Measurements from ENCODE around the gene CMTM4.

Gene CMTM4

DNA sequence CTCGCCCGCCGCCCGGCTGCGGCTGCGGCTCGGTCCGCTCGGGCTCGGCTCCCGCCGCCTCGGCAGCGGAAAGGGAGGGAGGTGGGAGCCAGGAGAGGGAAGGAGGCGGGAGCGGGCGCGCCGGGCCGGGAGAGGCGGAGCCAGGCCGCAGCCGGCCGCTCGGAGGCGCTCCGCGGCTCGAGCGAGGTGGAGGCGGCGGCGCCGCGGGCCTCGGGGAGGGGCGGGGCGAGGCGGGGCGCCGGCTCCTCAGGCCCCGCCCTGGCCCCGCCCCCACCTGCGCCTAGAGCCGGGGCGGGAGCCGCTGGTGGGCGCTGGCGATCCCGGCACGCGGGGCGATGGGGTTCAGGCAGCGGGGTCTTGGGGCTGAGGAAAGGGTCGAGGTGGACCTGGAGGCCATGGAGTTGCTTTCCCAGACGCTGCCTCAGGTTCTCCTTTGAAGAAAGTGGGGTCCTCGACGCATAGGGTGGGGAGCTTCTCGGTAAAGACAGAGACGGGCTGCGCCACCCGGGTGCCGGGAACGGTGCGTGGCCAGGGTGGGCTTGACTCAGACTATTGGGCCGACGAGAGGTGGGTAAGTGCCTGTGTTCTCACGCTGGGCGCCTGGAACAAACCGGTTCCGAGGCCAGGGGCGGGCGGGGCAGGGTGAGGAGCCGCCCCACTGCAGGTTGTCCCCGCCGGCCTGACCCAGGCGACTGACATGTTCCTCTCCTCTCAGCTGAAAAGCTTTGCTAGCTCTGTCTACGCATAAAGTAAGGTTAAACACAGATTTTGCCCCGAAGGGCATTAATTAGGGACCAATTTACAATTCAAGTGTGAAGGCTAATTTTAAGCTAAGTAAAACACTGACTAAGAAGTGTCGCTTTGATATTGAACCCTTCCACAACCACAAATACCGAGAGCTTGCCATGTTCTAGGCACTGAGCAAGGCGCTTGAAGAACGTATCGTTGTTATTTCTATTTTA is at the start of gene CMTM4:
Gene CMTM4 (minus strand): TSS at position 75 of the 962 bp plus-strand sequence. CDS start 218 bp downstream, outside the sequence.
- peak; percentile 64 for DNase-seq

DNA sequence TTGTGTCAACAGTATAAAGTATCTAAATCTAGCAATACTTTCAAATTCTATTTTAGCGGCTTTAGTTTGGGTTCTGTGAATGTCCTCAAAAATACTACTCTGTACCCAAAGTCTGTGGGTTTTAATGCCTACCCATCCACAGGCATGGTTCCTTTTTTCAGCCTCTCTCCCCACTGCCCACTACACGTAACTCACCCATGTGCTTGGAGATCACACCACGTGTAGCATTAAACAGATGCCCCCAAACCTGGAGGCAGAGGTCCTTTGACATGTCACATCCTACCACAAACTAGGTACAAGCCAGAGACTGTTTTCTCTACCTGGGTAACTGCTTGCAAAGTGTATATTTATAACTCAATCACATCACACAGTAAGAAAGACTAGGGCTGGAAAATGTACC is 49.5 kb upstream of the CMTM4 start:
- no peak for DNase-seq

DNA sequence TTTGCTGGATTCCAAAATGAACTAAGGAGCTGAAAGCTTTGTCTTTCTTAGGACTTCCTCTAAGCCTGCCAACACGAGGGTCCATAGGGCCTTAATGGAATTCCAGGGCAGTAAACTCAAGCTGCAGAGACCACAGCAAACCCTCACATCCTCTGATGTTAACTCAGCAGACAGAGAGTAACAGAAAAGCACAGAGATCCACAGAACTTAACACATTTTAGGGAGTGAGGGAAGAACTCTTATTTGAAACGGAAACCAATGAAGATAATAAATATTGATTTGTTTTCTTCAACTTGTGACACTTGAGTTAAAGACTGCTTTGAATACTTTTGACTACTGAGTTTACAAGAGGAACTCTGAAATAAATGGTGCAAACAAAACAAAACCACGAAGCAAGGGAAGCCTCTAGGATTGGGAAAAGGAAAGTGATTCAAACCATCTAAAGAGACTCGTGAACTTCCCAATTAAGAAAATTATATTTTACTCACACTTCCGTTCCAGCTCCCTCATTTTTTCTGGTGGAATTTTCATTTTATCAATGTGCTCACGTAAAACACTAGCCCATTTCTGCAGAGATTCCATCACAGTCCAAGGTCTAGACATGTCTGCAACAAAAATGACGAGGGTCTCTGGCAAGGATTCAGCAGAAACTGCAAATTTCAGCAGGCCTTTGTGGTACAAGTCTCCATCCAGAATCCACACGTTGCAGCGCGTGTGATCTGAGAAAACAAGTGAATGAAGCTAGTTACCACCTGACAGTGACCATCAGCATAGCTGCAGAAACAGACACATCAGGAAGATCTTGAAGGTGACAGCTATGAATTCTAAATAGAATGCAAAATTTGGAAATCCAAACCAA is 45.6 kb upstream of the CMTM4 start:
- no peak for DNase-seq

DNA sequence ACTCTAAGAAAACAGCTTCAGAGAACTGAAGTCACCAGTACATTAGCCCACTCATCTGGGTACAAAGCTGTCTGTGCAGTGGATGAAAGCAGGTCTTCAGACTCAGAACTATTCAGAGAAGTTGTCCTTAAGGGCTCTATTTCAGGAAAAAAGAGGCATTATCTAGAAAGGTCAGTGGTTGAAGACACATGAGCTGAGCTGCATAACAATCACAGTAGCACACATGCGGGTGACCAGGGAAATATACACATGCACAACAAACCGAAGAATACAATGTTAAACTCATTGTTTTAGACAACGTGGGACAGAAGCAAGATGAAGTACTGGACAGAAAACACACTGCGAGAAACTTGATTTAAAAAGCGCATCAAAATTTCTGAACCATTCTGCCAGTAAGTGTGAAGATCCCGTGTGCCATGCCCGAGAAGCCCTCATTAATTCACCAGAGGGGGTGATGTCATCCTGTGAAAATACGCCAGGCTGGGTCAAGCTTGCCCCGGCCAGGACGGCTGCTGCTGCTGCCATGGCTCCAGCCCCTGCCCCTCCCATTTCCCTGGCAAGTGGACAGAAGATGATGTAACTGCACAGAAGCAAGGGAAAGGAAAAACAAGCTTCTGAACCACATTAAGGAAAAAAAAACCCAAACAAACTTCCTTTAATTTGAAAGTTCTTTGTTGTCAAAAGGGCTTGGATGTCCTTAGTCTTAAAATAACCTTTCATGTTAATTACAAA is 44.8 kb upstream of the CMTM4 start:
- DNase-seq: no peak

DNA sequence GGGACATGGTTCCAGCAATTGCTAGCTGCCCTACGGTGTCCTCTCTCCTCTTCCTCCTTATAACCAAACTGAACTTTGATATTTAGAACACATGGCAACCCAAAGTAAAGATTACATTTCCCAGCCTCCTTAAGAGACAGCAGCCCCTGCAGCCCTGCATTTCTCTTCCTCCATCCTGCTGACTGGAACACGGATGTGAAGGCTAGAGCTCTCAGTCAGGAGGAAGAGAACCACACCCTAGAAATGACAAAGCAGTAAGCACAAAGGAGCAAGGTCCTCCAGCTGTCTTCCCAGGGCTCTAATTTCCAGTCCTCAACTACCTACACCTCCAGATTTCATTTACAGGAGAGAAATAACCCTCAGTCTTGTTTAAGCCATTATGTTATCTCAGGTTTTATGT is 44.0 kb upstream of the CMTM4 start:
- DNase-seq: no peak

DNA sequence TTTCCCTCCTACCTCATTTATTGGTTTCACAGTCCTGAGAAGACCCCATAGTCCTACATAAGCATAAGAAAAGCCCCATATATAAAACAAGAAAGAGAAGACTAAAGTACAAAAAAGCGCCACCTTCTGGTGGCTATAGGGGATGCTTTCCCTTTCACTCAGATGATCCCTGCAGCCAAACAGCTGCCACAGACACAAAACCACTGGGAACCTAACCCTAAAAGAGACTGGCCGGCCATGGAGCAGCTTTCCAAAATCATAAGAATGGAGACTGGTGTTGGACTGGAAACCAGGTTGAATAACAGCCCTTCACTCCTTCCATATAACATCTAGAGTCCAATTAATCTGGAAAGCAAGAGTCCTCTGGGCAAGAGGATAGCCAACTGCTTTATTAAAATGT is 43.5 kb upstream of the CMTM4 start:
- DNase-seq: no peak

DNA sequence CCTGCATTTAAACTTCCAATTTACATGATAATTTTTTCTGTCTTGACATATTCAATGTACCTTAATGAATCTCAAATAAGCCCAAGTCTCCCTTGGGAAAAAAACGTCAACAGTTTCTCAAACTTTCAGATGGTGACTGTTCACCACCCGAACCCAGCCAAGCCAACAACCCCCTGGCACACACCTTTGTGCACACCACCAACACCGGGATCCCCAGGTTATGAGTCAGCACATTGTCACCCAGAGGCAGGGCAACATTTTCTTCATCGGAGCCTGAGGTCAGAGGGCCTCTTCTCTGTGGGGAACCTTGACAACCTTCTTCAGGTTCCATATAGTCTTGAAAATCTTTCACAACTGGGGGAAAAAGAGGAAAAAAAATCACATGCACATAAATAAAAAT is 39.3 kb upstream of the CMTM4 start:
- DNase-seq: no peak

DNA sequence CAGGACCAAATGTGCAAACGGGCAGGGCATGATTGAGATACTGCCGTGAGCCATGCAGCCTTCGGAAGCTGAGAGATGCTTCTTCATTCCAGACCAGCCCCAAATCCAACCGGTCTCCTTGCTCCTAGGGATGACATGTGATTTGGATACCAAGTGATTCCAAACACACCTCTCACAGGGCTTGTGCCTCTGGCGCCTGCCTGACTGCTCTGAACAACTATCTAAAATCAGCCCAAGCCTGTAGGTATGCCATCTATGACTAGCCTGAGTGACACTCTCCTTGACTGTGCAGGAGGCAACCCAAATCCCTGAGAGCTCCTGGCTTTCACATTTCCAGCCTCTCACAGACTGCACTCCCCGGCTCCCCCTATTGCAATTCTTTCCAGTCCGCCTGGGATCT is 34.6 kb upstream of the CMTM4 start:
- no peak for DNase-seq

DNA sequence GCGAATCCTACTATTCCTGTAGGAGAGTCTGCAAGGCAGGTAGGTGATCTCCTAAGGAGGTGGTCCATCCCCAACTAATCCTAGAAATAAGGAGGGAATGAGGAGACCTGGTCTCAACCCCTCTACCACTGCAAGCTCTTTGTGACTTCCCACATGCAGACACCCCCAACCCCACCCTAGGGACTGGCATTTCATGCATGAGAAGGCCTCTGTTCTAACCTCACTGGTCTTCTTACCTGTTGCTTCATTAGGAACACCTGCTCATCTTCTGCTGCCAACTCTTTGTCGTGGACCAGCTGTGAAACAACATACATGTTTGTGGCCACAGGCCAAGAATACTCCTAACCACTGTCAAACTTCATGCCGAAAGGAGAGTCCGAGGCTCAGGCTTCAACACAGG is 32.3 kb upstream of the CMTM4 start:
- DNase-seq: no peak

DNA sequence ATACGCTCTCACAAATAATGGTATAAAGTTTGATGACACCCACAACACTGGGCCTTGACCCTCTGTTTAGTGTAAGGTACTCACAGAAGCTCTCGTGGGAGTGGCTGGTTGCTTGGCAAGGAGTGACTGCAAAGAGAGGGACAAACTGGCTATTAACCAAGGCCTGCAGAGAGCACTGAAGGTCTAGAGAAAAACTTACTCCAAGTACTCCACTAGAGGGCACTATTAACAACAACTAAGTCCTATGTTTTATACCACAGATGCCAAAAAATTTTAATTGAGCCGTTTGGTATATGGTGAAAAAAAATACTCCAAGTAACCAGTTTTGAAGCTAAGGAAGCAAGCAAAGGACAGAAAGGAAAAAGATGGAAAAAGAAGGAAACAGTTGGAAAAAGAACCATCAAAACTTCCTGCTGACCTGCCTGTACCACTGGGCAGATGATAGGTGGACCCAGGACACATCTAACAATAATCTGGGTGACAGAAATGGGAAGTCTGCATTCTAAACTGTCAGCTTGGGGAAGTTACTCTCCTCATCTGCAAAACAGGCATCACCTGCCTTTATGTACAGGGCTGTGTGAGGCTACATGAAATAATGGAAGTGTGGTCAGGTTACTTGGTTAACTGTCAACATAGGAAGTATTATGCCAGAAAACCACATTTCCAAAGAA is 31.7 kb upstream of the CMTM4 start:
- DNase-seq: no peak

DNA sequence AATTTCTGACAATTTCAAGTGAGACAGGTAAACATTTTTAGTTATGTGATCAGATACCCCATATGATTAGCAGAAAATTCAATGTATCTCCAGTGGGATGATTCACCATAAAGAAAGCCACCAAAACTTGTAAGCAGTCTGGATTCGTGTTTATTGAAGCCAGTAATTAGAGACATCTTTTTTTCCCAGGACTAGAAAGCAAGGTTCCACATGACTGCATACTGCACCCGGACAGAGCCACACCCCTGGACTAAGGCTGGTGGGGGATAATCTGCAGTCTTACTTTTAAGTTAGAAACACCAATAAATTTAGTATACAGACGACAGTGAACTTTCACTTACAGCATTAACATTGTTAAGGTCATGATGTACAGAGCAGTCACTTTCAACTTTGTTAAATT is 24.2 kb upstream of the CMTM4 start:
- no peak for DNase-seq

DNA sequence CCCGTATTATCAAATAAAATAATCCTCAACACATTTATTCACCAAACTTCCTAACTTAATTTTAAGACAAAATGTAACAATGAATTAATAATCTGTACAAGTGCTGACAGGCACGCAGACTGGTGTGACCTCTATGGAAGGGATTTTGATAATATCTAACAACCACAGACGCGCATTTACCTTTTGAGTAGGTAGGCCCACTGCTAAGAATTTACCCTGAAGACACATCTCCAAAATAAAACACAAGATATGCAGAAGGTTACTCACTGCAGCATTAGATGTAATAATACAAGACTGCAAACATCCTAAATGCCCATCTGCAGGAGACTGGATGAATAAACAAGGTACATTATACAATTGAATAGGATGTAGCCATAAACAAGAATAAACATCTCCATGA is 22.7 kb upstream of the CMTM4 start:
- DNase-seq: no peak

DNA sequence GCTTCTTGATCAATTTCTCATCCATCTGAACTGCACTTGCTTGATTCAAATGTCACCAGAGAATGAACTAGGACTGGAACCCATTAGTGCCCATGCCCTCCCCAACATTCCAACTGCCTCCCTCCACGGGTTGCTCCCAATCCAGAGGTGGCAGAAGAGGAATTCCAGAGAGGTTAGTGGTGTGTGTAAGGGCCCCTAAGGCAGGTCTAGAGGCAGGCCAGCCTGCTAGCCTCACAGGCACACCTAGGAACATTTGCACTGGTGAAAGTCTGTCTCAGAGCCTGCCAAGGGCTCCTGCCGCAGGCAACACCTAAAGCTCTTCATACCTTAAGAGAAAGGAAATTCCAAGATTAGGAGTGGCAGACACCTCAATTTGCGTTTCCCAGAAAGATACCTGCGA is 21.2 kb upstream of the CMTM4 start:
- DNase-seq: no peak

DNA sequence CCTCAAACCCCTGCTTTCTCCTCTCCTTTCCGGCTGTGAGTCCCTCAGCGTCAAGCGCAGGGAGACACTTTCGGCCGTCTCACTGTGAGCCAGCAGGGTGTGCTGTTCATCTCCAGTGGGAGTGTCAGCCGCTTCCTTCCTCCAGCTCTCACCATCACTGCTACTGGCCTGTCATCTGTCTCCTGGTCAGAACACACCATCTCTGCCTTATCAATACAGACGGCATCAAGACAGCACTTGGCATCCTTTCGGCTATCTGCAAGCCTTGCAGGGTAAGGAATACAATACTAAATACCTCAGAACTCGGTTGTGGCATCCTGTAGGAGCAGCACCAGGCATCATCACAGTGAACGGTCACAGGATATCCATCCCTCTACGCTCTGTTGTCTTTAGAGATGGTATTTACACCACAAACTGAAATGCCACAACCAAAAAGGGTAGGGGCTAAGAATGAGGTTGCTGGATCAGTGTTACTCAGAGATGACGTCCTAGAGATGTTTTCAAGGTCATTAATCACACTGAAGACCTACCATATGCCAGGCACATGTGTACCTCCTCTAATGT is 20.7 kb upstream of the CMTM4 start:
- DNase-seq: no peak

DNA sequence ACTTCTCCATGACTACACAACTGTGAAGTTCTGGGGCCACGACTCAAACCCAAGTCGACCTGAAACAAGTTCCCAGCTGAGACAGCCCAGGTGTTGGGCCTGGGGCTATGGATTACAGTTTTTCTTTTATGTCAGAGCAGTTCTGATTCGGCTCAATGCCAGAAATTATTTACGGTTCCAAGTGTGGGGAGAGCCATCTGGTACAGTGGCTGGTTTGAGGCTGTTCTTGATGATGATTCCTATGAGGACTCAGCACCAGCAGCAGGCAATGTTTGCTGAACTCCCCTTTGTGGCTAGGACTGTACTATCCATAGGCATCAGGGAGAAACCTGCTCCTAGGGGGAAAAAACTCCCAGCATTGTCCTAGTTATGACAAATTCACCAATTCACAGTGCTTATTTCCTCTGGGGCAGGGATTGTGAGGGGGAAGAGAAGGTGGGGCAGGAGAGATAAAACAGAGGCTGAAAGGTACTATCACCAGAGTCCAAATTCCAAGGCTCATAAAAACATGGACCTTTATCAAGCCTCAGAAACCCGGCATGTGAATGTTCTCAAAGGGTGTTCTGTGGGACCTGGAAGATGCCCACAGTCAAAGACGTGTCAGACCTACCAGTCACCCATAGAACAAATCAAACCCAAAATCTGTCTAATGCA is 18.2 kb upstream of the CMTM4 start:
- DNase-seq: no peak

DNA sequence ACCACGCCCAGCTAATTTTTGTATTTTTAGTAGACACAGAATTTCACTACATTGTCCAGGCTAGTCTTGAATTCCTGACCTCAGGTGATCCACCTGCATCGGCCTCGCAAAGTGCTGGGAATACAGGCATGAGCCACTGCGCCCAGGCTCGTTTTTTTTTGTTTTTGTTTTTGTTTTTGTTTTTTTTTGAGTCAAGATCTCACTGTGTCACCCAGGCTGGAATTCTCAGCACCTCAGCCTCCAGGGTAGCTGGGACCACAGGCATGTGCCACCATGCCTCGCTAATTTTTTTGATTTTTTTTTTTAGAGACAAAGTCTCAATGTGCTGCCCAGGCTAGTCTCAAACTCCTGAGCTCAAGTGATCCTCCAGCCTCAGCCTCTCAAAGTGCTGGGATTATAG is 17.5 kb upstream of the CMTM4 start:
- no peak for DNase-seq

DNA sequence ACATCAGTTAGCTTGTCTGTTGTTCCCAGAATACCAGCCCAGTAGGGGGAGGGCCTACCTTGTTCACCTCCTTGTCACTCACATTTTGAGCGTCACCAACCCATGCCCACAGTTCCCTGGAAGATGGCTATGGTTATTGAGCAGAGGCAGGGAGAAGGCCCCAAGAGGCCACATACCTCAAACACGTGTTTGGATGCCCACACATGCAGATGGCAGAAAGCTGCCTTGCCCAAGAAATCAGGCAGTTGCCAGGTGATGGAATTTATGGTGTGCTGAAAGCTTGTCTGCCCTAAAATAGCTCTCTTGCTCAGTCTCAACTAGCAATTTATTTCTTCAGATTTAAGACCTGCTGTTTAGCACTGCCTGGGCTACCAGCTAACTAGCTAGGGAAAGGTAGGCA is 16.5 kb upstream of the CMTM4 start:
- no peak for DNase-seq

DNA sequence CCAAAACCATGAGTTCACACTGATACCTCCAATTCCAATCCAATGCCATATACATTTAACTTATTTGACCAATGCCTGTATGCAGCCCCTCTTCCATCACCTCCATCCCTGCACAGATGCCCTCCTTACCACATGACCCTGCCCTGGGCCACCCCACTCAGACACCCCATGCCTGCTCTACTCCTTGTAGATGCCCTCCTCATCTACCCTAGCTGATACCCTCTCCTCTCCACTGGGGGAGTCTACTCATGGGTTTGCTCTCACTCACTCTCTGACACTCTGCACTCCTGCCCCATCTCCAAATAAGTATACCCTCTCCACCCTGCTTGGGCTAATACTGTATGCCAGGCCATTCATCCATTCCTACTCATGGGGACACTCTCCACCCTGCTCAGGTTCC is 16.0 kb upstream of the CMTM4 start:
- DNase-seq: no peak

DNA sequence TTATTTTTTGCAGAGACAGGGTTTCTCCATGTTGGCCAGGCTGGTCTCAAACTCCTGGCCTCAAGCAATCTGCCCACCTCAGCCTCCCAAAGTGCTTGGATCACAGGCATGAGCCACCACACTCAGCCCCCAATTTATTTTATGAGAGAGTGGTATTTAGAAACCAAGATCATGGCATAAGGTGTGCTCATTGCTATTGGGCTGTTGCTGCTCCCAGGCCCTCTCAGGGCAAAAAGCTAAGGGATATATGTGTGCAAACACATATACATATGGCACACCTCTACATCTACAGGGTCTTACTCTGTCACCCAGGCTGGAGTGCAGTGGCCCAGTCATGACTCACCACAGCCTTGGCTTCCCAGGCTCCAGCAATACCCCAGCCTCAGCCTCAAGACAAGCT is 15.0 kb upstream of the CMTM4 start:
- DNase-seq: no peak

DNA sequence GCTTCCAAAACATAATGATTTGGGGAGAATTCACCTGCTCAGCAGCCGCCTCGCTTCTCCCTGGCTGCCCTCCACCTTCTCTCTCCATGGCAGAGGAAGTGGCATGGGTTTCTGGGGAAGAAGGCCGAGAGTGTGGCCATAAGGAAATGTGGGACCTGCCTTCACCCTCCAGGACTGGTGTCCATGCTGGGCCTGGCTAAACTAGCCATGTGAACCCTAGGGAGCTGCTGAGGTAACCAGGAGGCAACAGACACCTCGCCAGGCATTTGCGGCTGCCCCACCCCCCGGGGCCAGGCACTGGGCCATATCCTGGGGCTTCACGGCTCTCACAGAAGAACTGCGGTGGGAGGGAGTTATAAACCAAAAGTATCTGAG is 9.9 kb upstream of the CMTM4 start:
- DNase-seq: no peak

DNA sequence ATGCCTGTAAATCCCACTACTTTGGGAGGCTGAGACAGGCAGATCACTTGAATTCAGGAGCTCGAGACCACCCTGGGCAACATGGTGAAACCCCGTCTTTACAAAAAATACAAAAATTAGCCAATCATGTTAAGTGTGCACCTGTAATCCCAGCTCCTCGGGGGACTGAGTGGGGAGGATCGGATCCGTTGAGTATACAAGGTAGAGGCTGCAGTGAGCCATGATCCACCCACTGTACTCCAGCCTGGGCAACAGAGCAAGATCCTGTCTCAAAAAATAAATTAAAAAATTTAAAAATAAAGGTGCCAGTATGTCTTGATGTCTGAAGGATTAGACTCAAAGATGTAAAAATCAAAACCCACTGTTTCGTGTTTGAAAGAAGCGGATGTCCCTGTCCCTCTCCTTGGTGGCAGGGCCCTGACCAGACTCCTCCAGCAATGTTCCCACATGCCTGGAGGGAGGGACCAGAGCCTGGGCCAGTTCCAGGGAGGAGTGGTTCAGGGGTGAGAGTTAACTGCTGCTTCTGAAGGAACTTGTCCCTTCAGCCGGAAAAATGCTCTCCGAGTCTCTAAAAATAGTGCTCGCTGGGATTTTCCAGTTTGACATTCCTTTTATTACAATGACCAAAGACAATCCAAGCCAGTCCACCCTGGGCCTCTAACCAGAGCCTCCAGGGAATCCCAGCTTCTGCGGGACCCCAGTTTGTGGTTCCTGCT is 9.4 kb upstream of the CMTM4 start:
- no peak for DNase-seq

Data from stimulated activated naive CD4-positive, alpha-beta T cell treated with Interleukin-2 at 50 U/mL for 16 hours (primary cell).